Endothelial cell (in vitro differentiated cells): ENCODE results near the gene OR7D2. TPM values are rescaled to one million over a fixed set of nuclear protein-coding genes. Genes with fewer than 3 reads are reported as not detected.
A peak's percentile ranks its signal among the peaks of the same experiment; 100 is the strongest.

Source experiments
- DNase-seq: peaks from one replicate; pipeline ENCODE4 v3.0.0; 2021; ENCODE audit warnings: low spot score
- H3K27ac Mint-ChIP-seq: one replicate; pipeline ENCODE4 v1.8.0; 2021; ENCODE audit warnings: mixed read lengths, inconsistent platforms; ENCODE audit not compliant: unreplicated experiment
- H3K27me3 Mint-ChIP-seq: one replicate; pipeline ENCODE4 v1.8.0; 2021; ENCODE audit warnings: mild to moderate bottlenecking, moderate library complexity, mixed read lengths, inconsistent platforms; ENCODE audit not compliant: unreplicated experiment
- H3K36me3 Mint-ChIP-seq: one replicate; pipeline ENCODE4 v1.8.0; 2021; ENCODE audit warnings: mild to moderate bottlenecking, low read depth, mixed read lengths, inconsistent platforms; ENCODE audit not compliant: unreplicated experiment
- H3K4me1 Mint-ChIP-seq: one replicate; pipeline ENCODE4 v1.8.0; 2021; ENCODE audit warnings: mild to moderate bottlenecking, mixed read lengths, inconsistent platforms; ENCODE audit not compliant: unreplicated experiment
- H3K4me3 Mint-ChIP-seq: one replicate; pipeline ENCODE4 v1.8.0; 2021; ENCODE audit warnings: mild to moderate bottlenecking, mixed read lengths, inconsistent platforms; ENCODE audit not compliant: unreplicated experiment
- H3K9me3 Mint-ChIP-seq: one replicate; pipeline ENCODE4 v1.8.0; 2021; ENCODE audit warnings: mixed read lengths, inconsistent platforms; ENCODE audit not compliant: unreplicated experiment
- total RNA-seq: library from RNA; stranded (reverse); fragmentation: NEBNext Ultra II Directional; extraction: Animal tissue kit (Norgen Biotek cat#: 25700); gene quantifications from one replicate; pipeline ENCODE4 v1.2.1, GENCODE V29; 2021; ENCODE audit not compliant: unreplicated experiment
- TF ChIP-seq, protein P1 (sequence below): fragments of 200-600 bp; sonication (generic); IDR thresholded peaks from one replicate; pipeline ENCODE4 v1.5.0; 2021; ENCODE audit warnings: antibody characterized with exemption; ENCODE audit not compliant: unreplicated experiment

The OR7D2 gene
- total RNA-seq, 1 donor from 2014 or later: not detected

DNA sequence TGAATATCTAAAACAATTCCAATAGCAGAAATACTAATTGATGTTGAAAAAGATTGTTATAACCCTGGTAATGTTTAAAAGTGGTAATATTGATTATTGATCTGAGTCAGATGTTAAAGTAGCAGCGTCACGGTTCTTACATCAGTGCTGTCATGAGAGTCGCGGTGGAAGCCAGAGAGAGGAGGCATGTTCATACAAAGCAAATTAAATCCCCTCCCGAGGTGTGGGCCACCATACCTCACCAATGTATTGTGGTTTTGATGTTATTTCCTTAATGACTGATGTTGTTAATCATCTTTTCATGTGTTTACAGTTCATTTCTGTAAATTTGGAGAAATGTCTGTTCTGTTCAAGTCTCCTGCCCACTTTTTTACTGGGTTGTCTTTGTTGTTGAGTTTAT lies 27.4 kb upstream of the OR7D2 start:
- Mint-ChIP-seq H3K4me1 (peaks cover 4% of the 10 kb centered on the region), H3K36me3 (peaks cover 88% of the 10 kb centered on the region), H3K27me3 (peaks cover 17% of the 10 kb centered on the region), H3K4me3 (no peak overlapping the region), H3K27ac (no peak overlapping the region), H3K9me3 (peaks cover 54% of the 10 kb centered on the region)
- TF ChIP-seq, protein P1, sequence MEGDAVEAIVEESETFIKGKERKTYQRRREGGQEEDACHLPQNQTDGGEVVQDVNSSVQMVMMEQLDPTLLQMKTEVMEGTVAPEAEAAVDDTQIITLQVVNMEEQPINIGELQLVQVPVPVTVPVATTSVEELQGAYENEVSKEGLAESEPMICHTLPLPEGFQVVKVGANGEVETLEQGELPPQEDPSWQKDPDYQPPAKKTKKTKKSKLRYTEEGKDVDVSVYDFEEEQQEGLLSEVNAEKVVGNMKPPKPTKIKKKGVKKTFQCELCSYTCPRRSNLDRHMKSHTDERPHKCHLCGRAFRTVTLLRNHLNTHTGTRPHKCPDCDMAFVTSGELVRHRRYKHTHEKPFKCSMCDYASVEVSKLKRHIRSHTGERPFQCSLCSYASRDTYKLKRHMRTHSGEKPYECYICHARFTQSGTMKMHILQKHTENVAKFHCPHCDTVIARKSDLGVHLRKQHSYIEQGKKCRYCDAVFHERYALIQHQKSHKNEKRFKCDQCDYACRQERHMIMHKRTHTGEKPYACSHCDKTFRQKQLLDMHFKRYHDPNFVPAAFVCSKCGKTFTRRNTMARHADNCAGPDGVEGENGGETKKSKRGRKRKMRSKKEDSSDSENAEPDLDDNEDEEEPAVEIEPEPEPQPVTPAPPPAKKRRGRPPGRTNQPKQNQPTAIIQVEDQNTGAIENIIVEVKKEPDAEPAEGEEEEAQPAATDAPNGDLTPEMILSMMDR: no peak
- no peak for DNase-seq

DNA sequence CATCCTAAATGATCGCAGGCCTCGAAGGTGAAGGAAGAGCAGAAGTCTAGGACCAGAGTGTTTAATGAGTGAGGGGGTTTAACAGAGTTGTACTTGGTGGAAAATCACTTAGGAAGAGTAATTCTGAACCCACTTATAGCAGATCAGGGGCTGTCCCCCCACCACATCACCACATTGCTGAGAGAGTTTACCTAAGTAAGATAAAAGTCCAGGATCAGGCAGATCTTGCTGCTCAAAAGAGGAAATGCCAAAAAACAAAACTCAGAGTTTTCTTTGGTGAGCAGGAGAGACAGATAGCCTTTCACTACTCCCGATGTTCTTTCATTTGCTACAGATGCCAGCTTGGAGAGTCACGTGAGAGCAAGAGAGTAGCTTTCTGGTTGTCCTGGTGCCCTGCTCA lies 23.2 kb upstream of the OR7D2 start:
- Mint-ChIP-seq H3K4me3 (peak overlapping the region; percentile 72), H3K36me3 (peaks cover 93% of the 10 kb centered on the region), H3K27me3 (peaks cover 23% of the 10 kb centered on the region), H3K27ac (no peak overlapping the region), H3K4me1 (peaks cover 9% of the 10 kb centered on the region), H3K9me3 (peaks cover 38% of the 10 kb centered on the region)
- no peak for DNase-seq
- TF ChIP-seq, protein P1: no peak

DNA sequence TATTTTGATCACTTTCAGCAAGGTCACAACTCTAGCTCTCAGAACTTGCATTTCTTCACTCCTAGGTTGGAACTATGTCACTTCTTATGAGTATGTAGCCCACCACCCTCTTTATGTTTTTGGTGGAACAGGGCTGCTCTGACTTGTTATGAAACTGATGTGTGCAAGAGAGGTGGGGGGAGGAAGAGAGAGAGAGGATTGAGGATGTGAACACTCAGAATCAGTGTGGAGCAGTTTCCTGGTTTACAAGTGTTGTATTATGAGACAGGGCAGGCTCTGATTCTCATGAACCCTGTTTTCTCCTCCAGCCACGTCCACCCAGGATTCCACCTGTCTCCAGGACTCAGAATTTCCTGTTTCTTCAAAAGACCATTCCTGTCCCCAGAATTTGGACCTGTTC lies 22.5 kb upstream of the OR7D2 start:
- TF ChIP-seq, protein P1: no peak
- H3K9me3 Mint-ChIP-seq: peaks cover 45% of the 10 kb centered on the region
- H3K27ac Mint-ChIP-seq: peak overlapping the region; percentile 42
- peaks cover 25% of the 10 kb centered on the region for H3K27me3 Mint-ChIP-seq
- no peak for DNase-seq
- H3K4me3 Mint-ChIP-seq: peak overlapping the region; percentile 21
- H3K36me3 Mint-ChIP-seq: peaks cover 93% of the 10 kb centered on the region
- H3K4me1 Mint-ChIP-seq: peaks cover 9% of the 10 kb centered on the region

DNA sequence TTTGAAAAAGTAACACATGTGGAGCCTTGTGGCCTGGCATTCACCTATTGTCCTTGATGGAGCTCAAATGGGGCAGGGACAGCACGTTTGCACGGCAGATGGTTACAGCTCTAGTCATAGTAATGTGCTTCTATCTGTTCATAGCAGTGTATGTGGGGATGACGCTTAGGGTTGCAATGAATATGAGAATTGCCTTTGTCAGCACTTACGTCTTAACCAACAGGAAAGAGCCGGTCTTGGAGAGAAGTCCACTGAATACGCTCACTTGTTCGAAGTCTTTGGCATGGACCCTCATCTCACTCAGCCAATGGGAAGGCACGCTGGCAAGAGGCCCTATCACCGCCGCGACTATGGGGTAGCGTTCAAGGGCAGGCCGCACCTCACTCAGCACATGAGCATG lies 18.9 kb upstream of the OR7D2 start:
- TF ChIP-seq, protein P1: no peak
- DNase-seq: no peak
- H3K4me3 Mint-ChIP-seq: peak overlapping the region; percentile 88
- no peak overlapping the region for H3K27ac Mint-ChIP-seq
- H3K4me1 Mint-ChIP-seq: peaks cover 9% of the 10 kb centered on the region
- peaks cover 17% of the 10 kb centered on the region for H3K27me3 Mint-ChIP-seq
- peaks cover 32% of the 10 kb centered on the region for H3K9me3 Mint-ChIP-seq
- H3K36me3 Mint-ChIP-seq: peaks cover 98% of the 10 kb centered on the region

DNA sequence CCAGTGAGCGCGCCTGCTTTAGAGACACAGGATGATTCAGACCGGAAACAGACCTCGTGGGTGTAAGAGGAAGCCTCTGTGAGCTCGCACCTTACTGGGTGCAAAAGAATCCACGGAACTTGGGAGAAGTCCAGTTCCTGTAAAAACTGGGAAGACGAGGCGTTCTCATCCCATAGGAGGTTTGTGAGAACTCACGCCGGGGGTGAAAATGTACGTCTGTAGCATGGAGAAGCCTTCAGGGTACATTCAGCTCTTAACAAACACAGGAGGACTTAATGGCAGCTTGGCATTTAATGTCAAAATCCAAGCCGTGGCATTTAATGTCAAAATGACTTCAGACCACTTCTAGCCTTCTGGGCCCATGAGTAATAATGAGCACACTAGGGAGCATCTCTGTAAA lies 17.4 kb upstream of the OR7D2 start:
- Mint-ChIP-seq H3K27me3 (peaks cover 10% of the 10 kb centered on the region), H3K4me3 (peak overlapping the region; percentile 88), H3K9me3 (peaks cover 26% of the 10 kb centered on the region), H3K4me1 (peaks cover 4% of the 10 kb centered on the region), H3K27ac (no peak overlapping the region), H3K36me3 (peaks cover 89% of the 10 kb centered on the region)
- TF ChIP-seq, protein P1: no peak
- no peak for DNase-seq
